Measurements from ENCODE around the gene FITM2.

DNA sequence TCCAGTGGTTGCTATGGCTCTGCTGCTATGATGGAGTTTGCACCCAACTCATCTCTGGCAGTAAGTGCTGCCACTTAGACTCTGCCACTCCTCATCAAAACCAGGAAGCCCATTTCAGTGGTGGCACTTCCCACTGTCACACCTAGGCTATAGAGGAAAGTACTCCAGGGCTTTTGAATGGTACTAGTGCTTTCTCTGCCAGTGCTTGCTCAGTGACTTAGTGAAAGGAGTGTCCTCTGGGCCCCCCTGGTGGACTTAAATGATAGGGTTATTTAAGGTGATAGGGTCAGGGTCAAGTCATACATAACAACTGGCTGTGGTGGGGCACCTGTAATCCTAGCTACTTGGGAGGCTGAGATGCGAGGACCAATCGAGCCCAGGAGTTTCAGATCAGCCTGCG, 22.8 kb downstream of the FITM2 start:
- TF ChIP-seq RARB (CRISPR knock-in tag; IDR thresholded peaks at IDR 0.05) (no peak), ZNF70 (CRISPR knock-in tag; IDR thresholded peaks at IDR 0.05) (no peak), ZNF8 (CRISPR knock-in tag; IDR thresholded peaks at IDR 0.05) (no peak), ARNTL (CRISPR knock-in tag; IDR thresholded peaks at IDR 0.05; ENCODE audit: borderline replicate concordance, low read depth) (no peak), PATZ1 (CRISPR knock-in tag; IDR thresholded peaks at IDR 0.05; ENCODE audit: borderline replicate concordance) (no peak), SNAI2 (CRISPR knock-in tag; IDR thresholded peaks at IDR 0.05) (no peak), BACH2 (CRISPR knock-in tag; IDR thresholded peaks at IDR 0.05; ENCODE audit: borderline replicate concordance) (no peak), PPARA (CRISPR knock-in tag; IDR thresholded peaks at IDR 0.05; ENCODE audit: borderline replicate concordance) (no peak)

Data from SK-N-SH treated with all-trans-retinoic acid at 6 μM for 48 hours (cell line).